Endodermal cell (in vitro differentiated cells): ENCODE data around the gene LIX1L. TPM values are rescaled to one million over a fixed set of nuclear protein-coding genes. Genes with fewer than 3 reads are reported as not detected.

ENCODE experiments used
- DNase-seq: peaks from one replicate; pipeline ENCODE4 v3.0.0-alpha.2; 2017
- H3K27ac ChIP-seq: 2 replicates; pipeline ENCODE4 v1.5.1; 2013; ENCODE audit warnings: mild to moderate bottlenecking, low read depth, low read length, moderate library complexity
- H3K27me3 ChIP-seq: 2 replicates; pipeline ENCODE4 v1.6.1; 2013; ENCODE audit warnings: mild to moderate bottlenecking, low read length, moderate library complexity; ENCODE audit not compliant: insufficient read depth, control insufficient read depth, poor library complexity, severe bottlenecking
- H3K36me3 ChIP-seq: 2 replicates; pipeline ENCODE4 v1.7.0; 2013; ENCODE audit warnings: mild to moderate bottlenecking, low read length, moderate library complexity; ENCODE audit not compliant: control insufficient read depth, insufficient read depth
- H3K4me1 ChIP-seq: one replicate; pipeline ENCODE4 v1.7.0; 2013; ENCODE audit warnings: low read length; ENCODE audit not compliant: control insufficient read depth, insufficient read depth
- H3K4me3 ChIP-seq: 2 replicates; pipeline ENCODE4 v1.5.1; 2013; ENCODE audit warnings: mild to moderate bottlenecking, low read length, moderate library complexity
- H3K9ac ChIP-seq: 2 replicates; pipeline ENCODE4 v1.6.1; 2013; ENCODE audit warnings: mild to moderate bottlenecking, low read length, moderate library complexity; ENCODE audit not compliant: poor library complexity, severe bottlenecking; ENCODE audit errors: extremely low read depth
- H3K9me3 ChIP-seq: 2 replicates; pipeline ENCODE4 v1.6.1; 2013; ENCODE audit warnings: mild to moderate bottlenecking, low read length, moderate library complexity; ENCODE audit not compliant: control insufficient read depth
- H3K27ac Mint-ChIP-seq: 2 replicates; pipeline ENCODE4 v1.8.0; 2020; ENCODE audit warnings: mixed read lengths
- H3K27me3 Mint-ChIP-seq: 2 replicates; pipeline ENCODE4 v1.8.0; 2021; ENCODE audit warnings: mild to moderate bottlenecking, mixed read lengths; ENCODE audit not compliant: insufficient read depth
- H3K36me3 Mint-ChIP-seq: 2 replicates; pipeline ENCODE4 v1.8.0; 2020; ENCODE audit warnings: low read depth, mixed read lengths
- H3K4me1 Mint-ChIP-seq: 2 replicates; pipeline ENCODE4 v1.8.0; 2020; ENCODE audit warnings: mixed read lengths
- H3K4me3 Mint-ChIP-seq: 2 replicates; pipeline ENCODE4 v1.8.0; 2020; ENCODE audit warnings: mild to moderate bottlenecking, moderate library complexity, mixed read lengths
- H3K9me3 Mint-ChIP-seq: 2 replicates; pipeline ENCODE4 v1.8.0; 2020; ENCODE audit warnings: mild to moderate bottlenecking, mixed read lengths
- CTCF ChIP-seq: fragments of 200-600 bp; sonication (generic); conservative IDR thresholded peaks from 2 replicates; pipeline ENCODE4 v1.5.0; 2021; ENCODE audit warnings: antibody characterized with exemption, mild to moderate bottlenecking
- WGBS, 2 experiments: methylation state at CpG; one replicate each; pipeline versions ENCODE4 v1.1.5 to v1.1.7; 2013; ENCODE audit warnings: missing lambda C conversion rate in 2 of 2, mixed read lengths in 1 of 2; ENCODE audit not compliant: insufficient coverage in 1 of 2, insufficient read length in 1 of 2; 5-methylcytosine and 5-hydroxymethylcytosine counted together
- total RNA-seq, 2 donors: library from RNA; stranded (reverse); fragmentation: NEBNext Ultra II Directional in 1 of 2; extraction: Animal tissue kit (Norgen Biotek cat#: 25700) in 1 of 2; gene quantifications; 2 replicates in 1 of 2; 3 replicates in 1 of 2; pipeline ENCODE4 v1.2.1, GENCODE V29; 2021

The LIX1L gene
- total RNA-seq, 2 donors from 2014 or later, result 16.6 to 21.3 TPM

DNA sequence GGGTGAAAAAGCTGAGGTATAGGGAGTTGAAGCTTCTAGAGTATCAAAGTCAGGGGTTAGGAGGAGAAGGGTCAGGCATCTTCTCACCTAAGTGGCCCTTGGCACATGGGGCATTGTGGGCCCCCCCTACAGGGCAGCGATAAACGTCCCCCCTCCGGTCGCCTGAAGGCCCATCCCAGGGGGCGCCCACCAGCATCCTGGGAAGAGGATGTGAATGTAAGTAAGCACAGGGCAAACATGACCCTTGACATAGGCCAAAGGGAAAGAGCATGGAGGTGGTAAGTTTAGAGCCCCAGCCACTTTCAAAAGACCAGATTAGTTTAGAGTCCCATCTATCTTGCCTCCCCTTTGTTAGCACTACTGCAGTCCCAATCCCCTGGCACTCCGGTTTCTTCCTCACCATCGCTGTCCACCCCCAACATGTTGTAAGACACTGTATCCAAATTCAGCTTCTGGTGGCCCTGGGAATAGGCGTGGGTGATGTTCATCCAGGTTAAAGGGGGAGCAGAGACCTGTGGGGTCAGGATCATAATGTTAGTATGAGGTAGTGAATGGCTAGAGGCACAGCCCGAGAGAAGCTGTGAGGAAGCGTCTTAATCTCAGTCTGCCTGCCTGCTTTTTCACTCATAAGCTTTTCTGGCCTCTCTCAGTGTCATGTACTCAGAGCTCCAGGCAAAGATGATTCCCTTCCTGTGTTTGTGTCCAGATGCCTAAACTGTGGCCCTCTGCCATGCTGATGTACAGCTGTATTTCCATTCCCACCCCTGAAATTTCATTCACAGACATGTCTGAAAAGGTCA is 50.7 kb downstream of the LIX1L start:
- 83 to 88% methylated on average over 8 to 10 of the region's 10 CpGs for WGBS, 2 experiments
- H3K27ac ChIP-seq, result no peak overlapping the region

DNA sequence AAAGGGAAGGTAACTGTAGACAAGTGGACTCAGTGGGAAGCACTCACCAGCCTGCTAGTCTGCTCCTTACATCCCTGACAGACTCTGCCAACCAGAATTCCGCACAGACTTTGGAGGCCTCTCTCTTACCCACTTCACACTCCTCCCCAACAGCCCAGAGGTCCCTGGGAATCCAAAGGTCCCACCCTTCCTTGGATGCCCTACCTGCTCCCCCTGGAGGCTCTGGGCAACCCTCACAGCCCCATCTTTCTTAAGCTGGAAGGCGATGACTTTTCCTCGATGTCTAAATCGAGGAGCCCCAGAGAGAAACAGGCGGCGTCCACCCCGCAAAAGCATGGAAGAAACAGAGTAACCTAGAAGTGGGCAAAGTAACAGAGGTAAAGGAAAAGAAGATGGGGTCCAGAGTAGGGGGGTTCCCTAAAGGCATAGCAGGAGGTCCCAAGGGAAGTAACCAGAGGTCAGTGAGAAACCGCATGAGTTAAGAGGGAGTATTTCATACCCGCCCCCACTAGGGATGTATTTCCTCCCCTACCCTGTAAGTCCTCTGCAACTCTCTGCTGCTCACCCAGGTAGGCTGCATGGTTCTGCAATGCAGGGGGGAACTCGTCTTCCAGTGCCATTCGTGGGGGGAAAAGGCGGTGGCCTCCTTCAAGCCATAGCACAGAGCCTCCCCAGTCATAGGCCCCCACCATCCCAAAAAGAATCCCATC is 56.4 kb downstream of the LIX1L start:
- H3K4me3 ChIP-seq, result no peak overlapping the region
- Mint-ChIP-seq H3K27me3 (peaks cover 22% of the 10 kb centered on the region), H3K36me3 (no peaks in the 10 kb centered on the region), H3K4me1 (peaks cover 7% of the 10 kb centered on the region), H3K9me3 (no peaks in the 10 kb centered on the region), H3K4me3 (no peak overlapping the region), H3K27ac (no peak overlapping the region)
- WGBS, 2 experiments, result 92 to 96% methylated on average over 7 to 12 of the region's 12 CpGs
- no peaks in the 10 kb centered on the region for H3K9me3 ChIP-seq
- H3K27ac ChIP-seq, result no peak overlapping the region
- peak; percentile 69 for DNase-seq
- H3K36me3 ChIP-seq, result no peaks in the 10 kb centered on the region
- peak; percentile 58 for TF ChIP-seq CTCF
- H3K9ac ChIP-seq, result no peak overlapping the region
- no peaks in the 10 kb centered on the region for H3K27me3 ChIP-seq
- H3K4me1 ChIP-seq, result no peaks in the 10 kb centered on the region

More for the DNA sequence above, 50.7 kb downstream of the LIX1L start:
- Mint-ChIP-seq H3K4me3 (no peak overlapping the region), H3K27me3 (peaks cover 6% of the 10 kb centered on the region), H3K36me3 (peaks cover 3% of the 10 kb centered on the region), H3K27ac (peak overlapping the region; percentile 45), H3K4me1 (peaks cover 9% of the 10 kb centered on the region), H3K9me3 (no peaks in the 10 kb centered on the region)
- TF ChIP-seq CTCF, result no peak
- no peak overlapping the region for H3K4me3 ChIP-seq
- H3K36me3 ChIP-seq, result peaks cover 13% of the 10 kb centered on the region
- H3K27me3 ChIP-seq, result no peaks in the 10 kb centered on the region
- H3K9me3 ChIP-seq, result no peaks in the 10 kb centered on the region
- DNase-seq, result no peak
- no peak overlapping the region for H3K9ac ChIP-seq
- H3K4me1 ChIP-seq, result no peaks in the 10 kb centered on the region

DNA sequence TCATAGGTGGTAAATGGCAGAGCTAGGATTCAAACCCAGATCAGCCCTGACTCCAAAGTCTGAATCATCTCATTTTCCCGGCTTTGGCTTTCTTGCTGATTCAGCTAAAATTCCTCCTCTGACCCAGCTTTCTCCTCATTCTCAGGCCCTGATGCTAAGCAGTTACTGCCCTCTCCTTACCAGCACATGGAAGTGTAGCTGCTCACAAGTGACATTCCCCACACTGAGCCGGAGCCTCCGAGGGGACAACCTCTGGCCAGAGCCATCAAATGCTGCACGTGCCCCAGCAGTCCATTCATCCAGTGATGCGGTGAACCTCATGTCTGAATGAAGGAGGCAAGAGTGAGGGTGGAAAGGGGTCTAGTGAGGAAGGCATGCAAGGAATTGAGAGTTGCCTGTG is 59.1 kb downstream of the LIX1L start:
- no peak overlapping the region for H3K27ac Mint-ChIP-seq

More for the DNA sequence above, 59.1 kb downstream of the LIX1L start:
- no peak overlapping the region for H3K4me3 Mint-ChIP-seq
- Histone ChIP-seq H3K27me3 (no peaks in the 10 kb centered on the region), H3K36me3 (no peaks in the 10 kb centered on the region), H3K4me1 (no peaks in the 10 kb centered on the region), H3K9me3 (no peaks in the 10 kb centered on the region), H3K9ac (no peak overlapping the region), H3K27ac (peak overlapping the region; percentile 49), H3K4me3 (no peak overlapping the region)
- TF ChIP-seq CTCF, result no peak
- 78 to 93% methylated on average over 4 to 5 of the region's 5 CpGs for WGBS, 2 experiments
- H3K36me3 Mint-ChIP-seq, result no peaks in the 10 kb centered on the region
- peaks cover 7% of the 10 kb centered on the region for H3K4me1 Mint-ChIP-seq
- H3K27me3 Mint-ChIP-seq, result peaks cover 35% of the 10 kb centered on the region
- H3K9me3 Mint-ChIP-seq, result no peaks in the 10 kb centered on the region
- no peak for DNase-seq
